ENCODE results near the gene ASF1A.
A peak's percentile ranks its signal among the peaks of the same experiment; 100 is the strongest.

DNA sequence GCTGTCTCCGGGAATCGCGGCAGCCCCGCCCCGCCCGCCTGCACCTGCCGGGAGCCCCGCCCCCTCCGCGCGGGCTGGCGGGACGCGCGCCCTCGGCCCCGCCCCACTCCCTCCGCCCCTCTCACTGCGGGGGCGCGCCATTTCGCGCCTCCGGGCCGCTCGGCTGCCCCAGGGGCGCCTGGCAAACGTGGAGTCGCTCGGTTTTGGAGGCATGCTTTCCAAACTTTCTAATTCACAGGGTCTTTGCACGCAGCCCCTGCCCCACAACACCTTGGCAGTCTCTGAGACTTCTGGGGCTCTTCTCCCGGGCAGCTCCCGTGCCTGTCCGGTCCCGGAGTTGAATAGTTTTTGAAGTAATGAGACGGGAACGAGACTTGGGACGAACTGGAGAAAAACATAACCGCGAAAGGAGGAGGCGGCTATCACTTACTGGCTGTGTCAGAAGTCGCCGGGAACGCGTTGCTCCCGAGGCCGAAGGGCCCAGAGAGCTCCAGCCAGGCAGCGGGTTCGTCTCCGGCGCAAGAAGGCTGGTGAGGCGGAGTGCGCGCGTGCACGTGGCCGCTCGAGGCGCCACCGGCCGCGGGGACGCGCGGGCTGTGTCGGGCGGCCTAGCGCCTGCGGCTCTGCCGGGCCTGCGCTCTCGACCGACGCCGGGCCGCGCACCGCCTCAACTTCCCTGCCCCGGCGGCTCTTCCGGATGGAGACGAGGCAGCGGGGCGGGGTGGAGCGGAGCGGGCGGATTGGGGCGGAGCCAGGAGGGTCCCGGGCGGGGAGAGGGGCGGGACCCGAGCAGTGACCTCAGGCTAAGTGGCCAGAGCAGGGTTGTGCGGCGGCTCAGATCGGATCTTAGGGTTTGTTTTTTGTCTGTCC is 40.7 kb downstream of the ASF1A start, which contains the start of gene MCM9:
- TF ChIP-seq, protein P1, sequence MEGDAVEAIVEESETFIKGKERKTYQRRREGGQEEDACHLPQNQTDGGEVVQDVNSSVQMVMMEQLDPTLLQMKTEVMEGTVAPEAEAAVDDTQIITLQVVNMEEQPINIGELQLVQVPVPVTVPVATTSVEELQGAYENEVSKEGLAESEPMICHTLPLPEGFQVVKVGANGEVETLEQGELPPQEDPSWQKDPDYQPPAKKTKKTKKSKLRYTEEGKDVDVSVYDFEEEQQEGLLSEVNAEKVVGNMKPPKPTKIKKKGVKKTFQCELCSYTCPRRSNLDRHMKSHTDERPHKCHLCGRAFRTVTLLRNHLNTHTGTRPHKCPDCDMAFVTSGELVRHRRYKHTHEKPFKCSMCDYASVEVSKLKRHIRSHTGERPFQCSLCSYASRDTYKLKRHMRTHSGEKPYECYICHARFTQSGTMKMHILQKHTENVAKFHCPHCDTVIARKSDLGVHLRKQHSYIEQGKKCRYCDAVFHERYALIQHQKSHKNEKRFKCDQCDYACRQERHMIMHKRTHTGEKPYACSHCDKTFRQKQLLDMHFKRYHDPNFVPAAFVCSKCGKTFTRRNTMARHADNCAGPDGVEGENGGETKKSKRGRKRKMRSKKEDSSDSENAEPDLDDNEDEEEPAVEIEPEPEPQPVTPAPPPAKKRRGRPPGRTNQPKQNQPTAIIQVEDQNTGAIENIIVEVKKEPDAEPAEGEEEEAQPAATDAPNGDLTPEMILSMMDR (IDR thresholded peaks at IDR 0.05) = no peak
- TF ChIP-seq GABPA (IDR thresholded peaks at IDR 0.05; ENCODE audit: low read depth) (0 out of 2 replicates have a peak, but pooled peaks have one; percentile 31), JUND (IDR thresholded peaks at IDR 0.05) (no peak), RXRA (IDR thresholded peaks at IDR 0.05; ENCODE audit: borderline replicate concordance, low read depth) (no peak), EZH2phosphoT487 (IDR thresholded peaks at IDR 0.05; ENCODE audit: borderline replicate concordance, low read depth) (no peak), EP300 (IDR thresholded peaks at IDR 0.05; ENCODE audit: borderline replicate concordance in 1 of 2, low read depth in 1 of 2, low read length in 1 of 2) (no peak), MXI1 (IDR thresholded peaks at IDR 0.05; ENCODE audit: low read depth, low read length) (no peak; the same call in 1 of the 2 replicates), POLR2AphosphoS5 (IDR thresholded peaks at IDR 0.05; ENCODE audit: low read depth, low read length) (no peak; the same call in 1 of the 2 replicates)
- TF ChIP-seq, protein P2, sequence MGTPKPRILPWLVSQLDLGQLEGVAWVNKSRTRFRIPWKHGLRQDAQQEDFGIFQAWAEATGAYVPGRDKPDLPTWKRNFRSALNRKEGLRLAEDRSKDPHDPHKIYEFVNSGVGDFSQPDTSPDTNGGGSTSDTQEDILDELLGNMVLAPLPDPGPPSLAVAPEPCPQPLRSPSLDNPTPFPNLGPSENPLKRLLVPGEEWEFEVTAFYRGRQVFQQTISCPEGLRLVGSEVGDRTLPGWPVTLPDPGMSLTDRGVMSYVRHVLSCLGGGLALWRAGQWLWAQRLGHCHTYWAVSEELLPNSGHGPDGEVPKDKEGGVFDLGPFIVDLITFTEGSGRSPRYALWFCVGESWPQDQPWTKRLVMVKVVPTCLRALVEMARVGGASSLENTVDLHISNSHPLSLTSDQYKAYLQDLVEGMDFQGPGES (IDR thresholded peaks at IDR 0.05; ENCODE audit: low read depth, low read length) = no peak
- TF ChIP-seq, protein P3, sequence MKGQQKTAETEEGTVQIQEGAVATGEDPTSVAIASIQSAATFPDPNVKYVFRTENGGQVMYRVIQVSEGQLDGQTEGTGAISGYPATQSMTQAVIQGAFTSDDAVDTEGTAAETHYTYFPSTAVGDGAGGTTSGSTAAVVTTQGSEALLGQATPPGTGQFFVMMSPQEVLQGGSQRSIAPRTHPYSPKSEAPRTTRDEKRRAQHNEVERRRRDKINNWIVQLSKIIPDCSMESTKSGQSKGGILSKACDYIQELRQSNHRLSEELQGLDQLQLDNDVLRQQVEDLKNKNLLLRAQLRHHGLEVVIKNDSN (IDR thresholded peaks at IDR 0.05; ENCODE audit: borderline replicate concordance, low read depth) = no peak
